SW 1271 (cell line): Measurements from ENCODE around the gene TM9SF4.

Experiments used
- DNase-seq, 2 experiments: peaks; one replicate each; lab custom pipeline; 2025; lab: John Stamatoyannopoulos, UW

The TM9SF4 gene

GRCh38 chr20:32208499-32209154 lies 99.1 kb downstream of the TM9SF4 start:
- DNase-seq: no peak

GRCh38 chr20:32209850-32210605 lies 100.5 kb downstream of the TM9SF4 start:
- no peak for DNase-seq

- DNase-seq: no peak
Measured at GRCh38 chr20:32213870-32214269, 104.4 kb downstream of the TM9SF4 start.

GRCh38 chr20:32215147-32215546 lies 105.6 kb downstream of the TM9SF4 start:
- DNase-seq: no peak

GRCh38 chr20:32215729-32216128 lies 106.2 kb downstream of the TM9SF4 start:
- no peak for DNase-seq

GRCh38 chr20:32216179-32217142 lies 106.9 kb downstream of the TM9SF4 start:
- no peak for DNase-seq
